ENCODE results near the gene DTNA. TPM values are rescaled to one million over a fixed set of nuclear protein-coding genes. Genes with fewer than 3 reads are reported as not detected.

Gene DTNA
- total and polyA plus RNA-seq, 2 donors from 2014 or later: 6.2 to 22.3 TPM

- DNase-seq: no peak
- TF ChIP-seq, protein P1, sequence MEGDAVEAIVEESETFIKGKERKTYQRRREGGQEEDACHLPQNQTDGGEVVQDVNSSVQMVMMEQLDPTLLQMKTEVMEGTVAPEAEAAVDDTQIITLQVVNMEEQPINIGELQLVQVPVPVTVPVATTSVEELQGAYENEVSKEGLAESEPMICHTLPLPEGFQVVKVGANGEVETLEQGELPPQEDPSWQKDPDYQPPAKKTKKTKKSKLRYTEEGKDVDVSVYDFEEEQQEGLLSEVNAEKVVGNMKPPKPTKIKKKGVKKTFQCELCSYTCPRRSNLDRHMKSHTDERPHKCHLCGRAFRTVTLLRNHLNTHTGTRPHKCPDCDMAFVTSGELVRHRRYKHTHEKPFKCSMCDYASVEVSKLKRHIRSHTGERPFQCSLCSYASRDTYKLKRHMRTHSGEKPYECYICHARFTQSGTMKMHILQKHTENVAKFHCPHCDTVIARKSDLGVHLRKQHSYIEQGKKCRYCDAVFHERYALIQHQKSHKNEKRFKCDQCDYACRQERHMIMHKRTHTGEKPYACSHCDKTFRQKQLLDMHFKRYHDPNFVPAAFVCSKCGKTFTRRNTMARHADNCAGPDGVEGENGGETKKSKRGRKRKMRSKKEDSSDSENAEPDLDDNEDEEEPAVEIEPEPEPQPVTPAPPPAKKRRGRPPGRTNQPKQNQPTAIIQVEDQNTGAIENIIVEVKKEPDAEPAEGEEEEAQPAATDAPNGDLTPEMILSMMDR (IDR thresholded peaks at IDR 0.05; ENCODE audit: borderline replicate concordance, extremely low read depth, insufficient read depth): no peak
- intact Hi-C loops (cut with DNase I): no loop called here
- Histone ChIP-seq H3K36me3 (ENCODE audit: control insufficient read depth in 2 of 3, insufficient read depth in 3 of 3, low read length in 3 of 3) (no peaks in the 10 kb centered on the region), H3K9me3 (ENCODE audit: control insufficient read depth in 2 of 3, insufficient read depth in 1 of 3, low read length in 3 of 3) (no peaks in the 10 kb centered on the region), H3K9ac (ENCODE audit: low read length in 3 of 3) (no peak overlapping the region), H3K27ac (ENCODE audit: low read depth in 2 of 2, low read length in 2 of 2) (no peak overlapping the region), H3K4me1 (ENCODE audit: control insufficient read depth in 2 of 3, insufficient read depth in 2 of 3, low read depth in 1 of 3, low read length in 3 of 3) (no peaks in the 10 kb centered on the region), H3K27me3 (ENCODE audit: control insufficient read depth, insufficient read depth, low read length) (no peaks in the 10 kb centered on the region), H3K4me3 (ENCODE audit: low read length in 3 of 3) (no peak overlapping the region)
- no peak for FAIRE-seq
Observed at GRCh38 chr18:34807106-34807796, 97.2 kb downstream of the DTNA start.

GRCh38 chr18:34808389-34808788, 98.3 kb downstream of the DTNA start:
- FAIRE-seq: no peak
- Histone ChIP-seq H3K9ac (ENCODE audit: low read length in 3 of 3) (no peak overlapping the region), H3K27ac (ENCODE audit: low read depth in 2 of 2, low read length in 2 of 2) (no peak overlapping the region), H3K9me3 (ENCODE audit: control insufficient read depth in 2 of 3, insufficient read depth in 1 of 3, low read length in 3 of 3) (no peaks in the 10 kb centered on the region), H3K36me3 (ENCODE audit: control insufficient read depth in 2 of 3, insufficient read depth in 3 of 3, low read length in 3 of 3) (no peaks in the 10 kb centered on the region), H3K4me3 (ENCODE audit: low read length in 3 of 3) (no peak overlapping the region), H3K4me1 (ENCODE audit: control insufficient read depth in 2 of 3, insufficient read depth in 2 of 3, low read depth in 1 of 3, low read length in 3 of 3) (no peaks in the 10 kb centered on the region), H3K27me3 (ENCODE audit: control insufficient read depth, insufficient read depth, low read length) (no peaks in the 10 kb centered on the region)
- TF ChIP-seq, protein P1 (IDR thresholded peaks at IDR 0.05; ENCODE audit: borderline replicate concordance, extremely low read depth, insufficient read depth): no peak
- intact Hi-C loops (cut with DNase I): no loop called here
- DNase-seq: no peak

GRCh38 chr18:34809451-34810072, 99.5 kb downstream of the DTNA start:
- TF ChIP-seq, protein P1 (IDR thresholded peaks at IDR 0.05; ENCODE audit: borderline replicate concordance, extremely low read depth, insufficient read depth): peak; percentile 5
- H3K4me1 ChIP-seq (ENCODE audit: control insufficient read depth in 2 of 3, insufficient read depth in 2 of 3, low read depth in 1 of 3, low read length in 3 of 3): no peaks in the 10 kb centered on the region
- intact Hi-C loops (cut with DNase I): no loop called here

More at GRCh38 chr18:34809451-34810072, 99.5 kb downstream of the DTNA start:
- FAIRE-seq: no peak
- no peak overlapping the region for H3K27ac ChIP-seq (ENCODE audit: low read depth in 2 of 2, low read length in 2 of 2)
- DNase-seq: peak in 1 of 5 donors; percentile 22
- no peak overlapping the region for H3K9ac ChIP-seq (ENCODE audit: low read length in 3 of 3)
- no peaks in the 10 kb centered on the region for H3K27me3 ChIP-seq (ENCODE audit: control insufficient read depth, insufficient read depth, low read length)
- no peaks in the 10 kb centered on the region for H3K36me3 ChIP-seq (ENCODE audit: control insufficient read depth in 2 of 3, insufficient read depth in 3 of 3, low read length in 3 of 3)
- H3K9me3 ChIP-seq (ENCODE audit: control insufficient read depth in 2 of 3, insufficient read depth in 1 of 3, low read length in 3 of 3): no peaks in the 10 kb centered on the region
- H3K4me3 ChIP-seq (ENCODE audit: low read length in 3 of 3): no peak overlapping the region
